Activated CD4-positive, alpha-beta T cell treated with anti-CD3 and anti-CD28 coated beads, Interleukin-2, amount 10 ng/mL, durations not matched to agents 7 days and 5 days (primary cell): ENCODE data around the gene GRM5. TPM values are rescaled to one million over a fixed set of nuclear protein-coding genes. Genes with fewer than 3 reads are reported as not detected.

Source experiments
- CTCF ChIA-PET: fragments of 350-600 bp; sonication (Branson Sonifier 250); formaldehyde crosslinking; loops from one replicate; lab custom pipeline; 2021; ENCODE audit warnings: antibody characterized with exemption; lab: Charles Lee
- POLR2A ChIA-PET: fragments of 350-600 bp; sonication (Branson Sonifier 250); formaldehyde crosslinking; loops from one replicate; lab custom pipeline; 2021; ENCODE audit warnings: antibody characterized with exemption; lab: Charles Lee
- DNase-seq: peaks from one replicate; pipeline ENCODE4 v3.0.0-alpha.2; 2020
- H3K27ac Mint-ChIP-seq: one replicate; pipeline ENCODE4 v1.8.0; 2021; ENCODE audit warnings: mild to moderate bottlenecking, moderate library complexity, mixed read lengths
- H3K27me3 Mint-ChIP-seq: one replicate; pipeline ENCODE4 v1.8.0; 2021; ENCODE audit warnings: mixed read lengths
- H3K36me3 Mint-ChIP-seq: one replicate; pipeline ENCODE4 v1.8.0; 2021; ENCODE audit warnings: low read depth, mixed read lengths
- H3K4me1 Mint-ChIP-seq: one replicate; pipeline ENCODE4 v1.8.0; 2021; ENCODE audit warnings: mixed read lengths
- H3K4me3 Mint-ChIP-seq: one replicate; pipeline ENCODE4 v1.8.0; 2021; ENCODE audit warnings: mild to moderate bottlenecking, moderate library complexity, mixed read lengths
- H3K9me3 Mint-ChIP-seq: one replicate; pipeline ENCODE4 v1.8.0; 2021; ENCODE audit warnings: mixed read lengths
- total RNA-seq, 2 experiments: library from RNA; stranded (reverse); gene quantifications; one replicate each; pipeline ENCODE4 v1.2.3, GENCODE V29; 2021

GRM5 gene
- total RNA-seq, 2 experiments from 2014 or later: not detected

DNA sequence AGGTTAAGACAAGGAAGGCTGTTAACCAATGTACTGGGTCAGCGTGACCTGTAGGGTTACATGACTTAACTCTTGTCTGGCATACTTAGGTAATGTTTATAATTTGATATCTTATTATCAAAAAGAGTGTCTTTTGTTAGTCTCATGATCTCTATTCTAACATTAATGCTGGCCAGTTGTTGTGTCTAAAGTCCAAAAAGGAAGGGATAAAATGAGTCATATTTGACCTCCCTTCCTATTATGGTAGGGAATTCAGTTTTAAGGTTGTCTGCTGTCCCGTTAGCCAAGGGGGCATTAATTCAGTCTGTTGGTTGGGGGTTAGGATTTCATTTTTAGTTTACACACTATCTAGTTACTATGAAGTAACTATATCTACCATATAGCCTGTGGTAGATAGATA is 364.0 kb downstream of the GRM5 start:
- no peaks in the 10 kb centered on the region for H3K27me3 Mint-ChIP-seq
- ChIA-PET CTCF (no interaction called here), POLR2A (no interaction called here)
- H3K36me3 Mint-ChIP-seq: no peaks in the 10 kb centered on the region
- no peak overlapping the region for H3K4me3 Mint-ChIP-seq
- no peak for DNase-seq
- H3K4me1 Mint-ChIP-seq: no peaks in the 10 kb centered on the region
- H3K9me3 Mint-ChIP-seq: peaks cover 3% of the 10 kb centered on the region
- H3K27ac Mint-ChIP-seq: no peak overlapping the region

DNA sequence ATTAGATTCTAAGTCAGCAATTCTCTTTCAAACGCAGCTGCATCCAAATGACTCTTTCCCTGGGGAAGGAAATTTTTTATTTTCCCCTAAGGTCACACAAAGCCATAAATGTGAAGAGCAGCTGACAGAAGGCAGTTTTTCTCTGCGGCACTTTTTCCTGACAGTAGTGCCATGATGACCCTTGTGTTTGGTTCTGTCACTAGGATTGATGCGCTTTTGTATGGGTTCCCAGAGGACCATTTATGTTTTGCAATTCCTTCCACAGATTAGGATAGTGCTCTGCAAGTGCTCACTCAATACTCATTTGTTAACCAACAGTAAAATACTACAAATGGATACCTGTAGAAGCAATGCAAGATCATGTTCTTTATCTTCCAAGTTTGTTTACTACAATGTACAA is 368.6 kb downstream of the GRM5 start:
- Mint-ChIP-seq H3K4me1 (no peaks in the 10 kb centered on the region), H3K27ac (no peak overlapping the region)
- CTCF ChIA-PET: no interaction called here

DNA sequence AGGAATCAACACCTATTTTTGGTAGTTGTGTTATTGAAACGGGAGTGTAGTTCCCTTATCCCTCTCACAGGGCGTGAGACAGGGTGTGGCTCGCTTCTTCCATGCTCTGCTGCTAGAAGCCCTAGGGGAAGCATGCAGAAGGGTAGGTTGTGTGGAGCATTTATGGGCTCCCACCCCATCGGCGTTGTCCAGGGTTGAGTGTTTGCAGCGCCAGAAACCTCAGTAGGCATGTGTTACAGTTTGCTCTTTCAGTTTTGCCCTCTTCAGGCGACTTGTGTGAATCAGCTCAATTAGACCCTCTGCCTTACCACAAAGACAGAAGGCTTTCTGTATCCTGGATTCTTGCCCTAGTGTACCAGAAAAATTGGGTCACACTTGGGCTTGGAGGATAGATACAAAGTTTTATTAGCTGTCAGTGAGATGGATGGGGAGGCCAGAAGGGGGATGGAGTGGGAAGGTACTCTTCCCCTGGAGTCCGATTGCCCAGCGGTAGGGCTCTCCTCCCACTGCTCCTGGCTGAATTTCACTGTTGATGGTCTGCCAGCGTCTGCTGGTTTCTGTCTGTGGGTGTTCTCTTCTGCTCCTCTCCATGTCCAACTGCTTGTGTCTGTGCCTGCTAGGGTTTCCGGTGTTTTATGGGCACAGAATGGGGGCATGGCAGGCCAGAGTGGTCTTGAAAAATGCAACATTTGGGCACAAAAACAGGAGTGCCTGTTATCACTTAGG is 369.9 kb downstream of the GRM5 start:
- H3K4me3 Mint-ChIP-seq: no peak overlapping the region
- H3K36me3 Mint-ChIP-seq: no peaks in the 10 kb centered on the region
- H3K9me3 Mint-ChIP-seq: no peaks in the 10 kb centered on the region
- no peaks in the 10 kb centered on the region for H3K27me3 Mint-ChIP-seq
- CTCF ChIA-PET: no interaction called here
- no peak for DNase-seq
- POLR2A ChIA-PET: no interaction called here
- no peak overlapping the region for H3K27ac Mint-ChIP-seq
- H3K4me1 Mint-ChIP-seq: no peaks in the 10 kb centered on the region

More for the DNA sequence above, 368.6 kb downstream of the GRM5 start:
- POLR2A ChIA-PET: no interaction called here
- DNase-seq: no peak
- no peaks in the 10 kb centered on the region for H3K36me3 Mint-ChIP-seq
- H3K4me3 Mint-ChIP-seq: no peak overlapping the region
- H3K27me3 Mint-ChIP-seq: no peaks in the 10 kb centered on the region
- H3K9me3 Mint-ChIP-seq: peaks cover 3% of the 10 kb centered on the region

DNA sequence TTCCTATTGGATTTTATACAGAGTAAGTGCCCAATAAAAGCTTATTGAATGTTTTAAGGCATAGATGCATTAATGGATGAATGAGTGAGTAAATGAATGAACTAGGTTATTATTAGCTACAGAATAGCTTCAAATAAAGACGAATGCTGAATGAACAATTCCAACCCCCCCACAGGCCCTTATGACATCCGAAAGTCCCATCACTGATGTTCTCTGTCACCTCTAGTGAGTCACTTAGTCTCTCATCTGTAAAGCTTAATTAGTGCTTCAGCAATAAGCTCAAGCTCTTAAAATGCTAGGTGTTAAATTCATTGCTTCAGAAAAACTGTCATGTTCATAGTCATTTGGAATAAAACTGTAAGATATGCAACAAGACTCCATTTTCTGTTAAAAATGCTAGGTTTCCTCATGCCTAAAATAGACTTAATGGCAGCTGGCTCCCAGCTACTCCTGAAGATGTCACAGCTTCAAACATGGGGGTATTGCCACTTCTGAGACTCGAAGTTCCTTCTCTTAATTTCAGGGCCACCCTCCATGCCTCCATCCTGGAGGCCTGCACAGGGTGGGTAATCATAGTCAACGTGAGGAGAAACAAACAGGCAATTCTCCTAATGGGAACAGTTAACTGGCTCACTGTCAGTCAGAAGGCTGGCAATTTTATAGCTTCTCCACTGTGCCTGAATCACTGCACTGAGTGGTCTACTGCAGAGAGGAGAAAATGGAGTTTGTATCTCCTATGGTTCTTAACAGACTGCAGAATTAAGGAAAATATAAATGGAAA is 373.3 kb downstream of the GRM5 start:
- Mint-ChIP-seq H3K4me3 (no peak overlapping the region), H3K27me3 (no peaks in the 10 kb centered on the region), H3K27ac (no peak overlapping the region), H3K4me1 (peaks cover 5% of the 10 kb centered on the region), H3K9me3 (no peaks in the 10 kb centered on the region), H3K36me3 (no peaks in the 10 kb centered on the region)
- POLR2A ChIA-PET: no interaction called here
- CTCF ChIA-PET: interaction anchor here (0.6 to 1.2 kb wide), 2 partner anchors 10 to 26 kb away, joined by 3 to 7 read pairs; no protein-coding TSS in a partner anchor
- no peak for DNase-seq

DNA sequence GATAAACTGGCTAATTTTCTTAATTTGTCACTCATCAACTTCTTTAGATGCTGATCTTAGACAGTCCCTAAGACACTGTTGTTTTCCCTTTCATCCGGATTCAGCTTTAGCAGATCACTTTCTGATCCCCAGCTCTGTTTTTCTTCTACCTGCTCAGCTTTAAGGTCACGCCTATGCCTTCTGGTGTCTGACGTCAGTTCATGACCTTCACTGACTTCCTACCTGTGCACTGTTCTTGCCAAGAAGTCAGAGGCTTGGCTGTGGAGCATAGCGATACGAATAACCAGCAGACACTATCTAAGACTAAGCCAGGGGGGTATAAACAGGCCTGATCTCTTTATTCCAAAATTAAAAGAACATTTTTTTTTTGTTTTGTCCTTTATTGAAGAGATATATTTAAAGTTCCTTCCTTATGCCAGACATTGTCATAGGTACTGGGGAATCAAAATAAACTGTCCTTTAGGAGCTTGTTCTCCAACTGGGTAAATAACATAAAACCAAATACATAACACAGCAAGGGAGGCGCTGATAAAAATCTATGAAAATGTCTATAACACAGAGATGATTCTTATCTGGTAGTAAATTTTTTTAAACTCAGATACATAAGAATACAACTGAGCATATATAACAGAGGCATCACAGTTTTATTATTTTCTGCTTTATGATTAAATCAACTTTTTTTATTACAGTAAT is 376.1 kb downstream of the GRM5 start:
- POLR2A ChIA-PET: no interaction called here
- no peak for DNase-seq
- Mint-ChIP-seq H3K4me1 (peaks cover 5% of the 10 kb centered on the region), H3K4me3 (no peak overlapping the region), H3K27ac (no peak overlapping the region), H3K9me3 (peaks cover 5% of the 10 kb centered on the region), H3K36me3 (no peaks in the 10 kb centered on the region), H3K27me3 (no peaks in the 10 kb centered on the region)
- CTCF ChIA-PET: no interaction called here

DNA sequence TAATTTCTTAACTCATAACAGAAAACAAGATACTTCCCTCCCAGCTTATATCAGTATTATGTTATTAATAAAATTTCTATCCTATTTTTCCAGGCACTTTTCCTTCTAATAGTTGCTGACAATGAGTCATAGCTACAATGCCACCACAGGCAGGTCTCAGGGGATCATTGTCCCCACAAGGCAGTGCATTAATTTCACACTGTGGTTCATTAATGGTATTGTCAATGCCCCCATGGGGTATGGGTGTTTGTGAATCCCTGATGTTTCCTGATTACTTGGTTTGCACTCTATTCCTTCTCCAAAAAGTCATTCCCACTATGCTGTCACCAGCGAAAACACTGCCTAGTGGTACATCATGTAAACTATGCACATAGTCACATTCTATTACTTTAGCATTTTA is 382.8 kb downstream of the GRM5 start:
- Mint-ChIP-seq H3K9me3 (peaks cover 7% of the 10 kb centered on the region), H3K27ac (no peak overlapping the region), H3K36me3 (no peaks in the 10 kb centered on the region), H3K4me1 (peaks cover 7% of the 10 kb centered on the region), H3K4me3 (no peak overlapping the region), H3K27me3 (no peaks in the 10 kb centered on the region)
- no peak for DNase-seq
- ChIA-PET CTCF (no interaction called here), POLR2A (no interaction called here)

DNA sequence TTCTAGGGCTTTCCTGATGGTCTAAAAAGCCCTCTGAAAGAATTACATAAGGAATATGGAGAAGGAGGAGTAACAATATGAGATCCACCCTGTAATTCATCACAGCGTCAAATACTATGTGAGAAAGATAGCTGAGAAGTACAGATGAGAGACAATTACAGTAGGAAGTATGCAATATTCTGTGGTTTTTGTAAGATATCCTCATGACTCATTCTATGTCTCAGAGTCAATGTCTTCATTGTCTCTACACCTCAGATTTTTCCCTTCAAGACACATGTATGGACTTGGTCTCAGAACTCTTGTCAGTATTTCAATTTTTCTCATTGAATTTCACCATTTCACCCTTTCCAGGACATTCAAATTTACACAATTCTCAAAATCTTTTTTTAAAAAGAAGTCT is 385.0 kb downstream of the GRM5 start:
- peaks cover 7% of the 10 kb centered on the region for H3K4me1 Mint-ChIP-seq
- ChIA-PET CTCF (no interaction called here), POLR2A (no interaction called here)
- DNase-seq: no peak
- no peak overlapping the region for H3K27ac Mint-ChIP-seq
- peaks cover 7% of the 10 kb centered on the region for H3K9me3 Mint-ChIP-seq
- H3K27me3 Mint-ChIP-seq: no peaks in the 10 kb centered on the region
- H3K36me3 Mint-ChIP-seq: no peaks in the 10 kb centered on the region
- H3K4me3 Mint-ChIP-seq: no peak overlapping the region

DNA sequence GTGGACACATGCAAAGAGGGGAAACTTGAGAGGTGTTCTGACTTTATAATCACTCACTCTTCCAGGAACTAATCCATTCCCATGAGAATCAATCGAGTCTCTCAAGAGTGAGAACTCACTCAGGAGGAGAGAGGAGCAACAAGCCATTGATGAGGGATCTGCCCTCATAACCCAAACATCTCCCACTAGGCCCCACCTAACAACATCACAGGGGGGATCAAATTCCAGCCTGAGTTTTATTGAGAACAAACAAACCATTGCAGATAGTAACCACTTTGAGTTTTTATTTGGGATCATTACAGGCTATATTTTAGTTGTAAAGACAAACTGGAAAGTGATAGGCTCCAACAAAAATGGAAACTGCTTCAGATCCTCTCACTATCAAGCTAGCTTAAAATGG is 399.4 kb downstream of the GRM5 start:
- Mint-ChIP-seq H3K27me3 (no peaks in the 10 kb centered on the region), H3K9me3 (peaks cover 3% of the 10 kb centered on the region), H3K36me3 (no peaks in the 10 kb centered on the region), H3K4me3 (no peak overlapping the region), H3K4me1 (no peaks in the 10 kb centered on the region), H3K27ac (no peak overlapping the region)
- ChIA-PET POLR2A (no interaction called here), CTCF (interaction anchor here (0.8 kb wide), 1 partner anchor 26 kb away, joined by 7 read pairs; no protein-coding TSS in a partner anchor)
- no peak for DNase-seq

DNA sequence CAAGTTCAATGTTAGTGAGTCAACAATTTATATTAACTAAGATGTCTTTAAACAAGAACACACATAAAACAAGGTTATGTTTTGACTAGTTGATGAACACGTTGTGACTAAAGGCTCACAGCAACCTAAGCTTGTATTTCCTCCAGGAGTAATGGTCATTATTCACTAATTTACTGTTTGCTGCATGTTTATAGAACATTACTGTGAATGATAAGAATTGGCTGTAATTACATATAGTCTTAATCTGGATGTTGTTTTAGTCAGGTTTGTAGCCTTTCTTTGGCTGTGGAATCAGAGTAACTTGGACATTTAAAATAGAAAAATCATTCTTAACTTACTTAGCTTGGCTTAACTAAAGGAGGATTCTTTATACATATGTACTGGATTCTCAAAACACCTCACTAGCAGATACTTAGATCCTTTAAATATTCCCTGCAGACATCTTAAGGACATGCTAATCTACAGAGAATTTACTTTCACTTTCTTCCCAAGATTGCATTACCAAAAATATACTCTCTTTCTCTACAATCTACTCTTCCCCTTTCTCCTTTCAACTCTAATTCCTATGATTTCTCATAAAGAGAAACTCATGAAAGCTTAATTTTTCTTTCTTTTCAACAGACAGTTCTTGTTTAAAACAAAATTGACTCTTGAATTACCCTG is 408.6 kb downstream of the GRM5 start:
- Mint-ChIP-seq H3K9me3 (peaks cover 3% of the 10 kb centered on the region), H3K27me3 (peaks cover 2% of the 10 kb centered on the region), H3K36me3 (no peaks in the 10 kb centered on the region), H3K4me1 (peaks cover 7% of the 10 kb centered on the region), H3K27ac (no peak overlapping the region), H3K4me3 (no peak overlapping the region)
- CTCF ChIA-PET: no interaction called here
- DNase-seq: no peak
- POLR2A ChIA-PET: no interaction called here

DNA sequence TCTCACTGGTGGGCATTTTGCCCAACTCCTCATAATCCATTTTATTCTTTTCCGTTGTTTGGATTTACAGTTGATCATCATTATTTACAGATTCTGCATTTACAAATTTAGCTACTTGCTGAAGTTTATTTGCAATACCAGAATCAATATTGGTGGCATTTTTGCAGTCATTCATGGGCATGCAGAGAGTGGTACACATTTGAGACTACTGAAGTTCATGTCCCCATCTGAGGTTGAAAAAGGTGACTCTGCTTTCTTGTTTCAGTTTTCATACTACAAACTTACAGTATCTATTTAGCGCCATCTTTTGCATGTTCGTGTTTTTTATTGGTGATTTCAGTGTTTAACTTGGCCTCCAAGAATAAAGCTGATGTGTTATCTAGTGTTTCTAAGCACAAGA is 409.5 kb downstream of the GRM5 start:
- no peak overlapping the region for H3K4me3 Mint-ChIP-seq
- CTCF ChIA-PET: no interaction called here
- peaks cover 2% of the 10 kb centered on the region for H3K27me3 Mint-ChIP-seq
- no peak for DNase-seq
- H3K36me3 Mint-ChIP-seq: no peaks in the 10 kb centered on the region
- H3K27ac Mint-ChIP-seq: no peak overlapping the region
- peaks cover 7% of the 10 kb centered on the region for H3K4me1 Mint-ChIP-seq
- H3K9me3 Mint-ChIP-seq: peaks cover 3% of the 10 kb centered on the region
- POLR2A ChIA-PET: no interaction called here

DNA sequence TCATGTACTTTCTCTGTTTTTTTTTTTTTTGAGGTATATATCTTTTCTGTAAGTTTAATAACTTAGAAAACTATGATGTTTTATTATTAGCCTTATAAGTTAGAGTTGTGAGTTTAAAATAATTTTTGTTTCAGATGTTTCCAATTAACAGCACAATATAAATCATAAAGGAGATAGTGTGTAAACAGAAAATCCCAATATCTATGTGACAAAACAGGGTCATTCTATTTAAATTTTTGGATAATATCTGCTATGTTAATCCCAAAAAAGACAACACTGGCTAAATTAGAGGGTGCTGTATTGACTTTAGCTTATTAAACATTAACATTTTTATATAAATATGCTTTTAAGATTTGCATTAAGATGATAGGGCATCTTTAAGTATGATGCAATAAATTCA is 410.1 kb downstream of the GRM5 start:
- ChIA-PET CTCF (no interaction called here), POLR2A (no interaction called here)
- Mint-ChIP-seq H3K36me3 (no peaks in the 10 kb centered on the region), H3K9me3 (peaks cover 3% of the 10 kb centered on the region), H3K27me3 (peaks cover 2% of the 10 kb centered on the region), H3K27ac (no peak overlapping the region), H3K4me1 (peaks cover 7% of the 10 kb centered on the region), H3K4me3 (no peak overlapping the region)
- no peak for DNase-seq

DNA sequence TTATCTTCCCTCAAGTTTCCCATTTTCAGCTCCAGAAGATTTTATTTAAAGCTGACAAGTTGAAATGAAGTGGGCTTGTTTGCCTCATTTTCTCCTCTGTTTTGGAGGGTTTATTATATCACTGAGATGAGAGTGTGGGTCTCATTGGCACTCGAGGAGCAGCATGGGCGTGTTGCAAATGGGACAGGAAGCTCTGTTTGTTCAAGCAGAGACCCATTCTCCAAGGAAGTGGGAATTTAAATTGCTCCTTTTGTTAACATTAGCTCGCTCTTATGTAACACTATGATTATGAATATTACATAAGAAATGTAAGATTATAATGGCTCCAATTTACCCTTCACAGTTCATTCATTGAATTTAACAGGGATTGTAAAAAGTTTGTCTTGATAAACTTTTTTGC is 410.6 kb downstream of the GRM5 start:
- peaks cover 7% of the 10 kb centered on the region for H3K4me1 Mint-ChIP-seq
- H3K27ac Mint-ChIP-seq: no peak overlapping the region
- H3K36me3 Mint-ChIP-seq: no peaks in the 10 kb centered on the region
- no peak for DNase-seq
- H3K27me3 Mint-ChIP-seq: peaks cover 2% of the 10 kb centered on the region
- ChIA-PET CTCF (no interaction called here), POLR2A (no interaction called here)
- peaks cover 3% of the 10 kb centered on the region for H3K9me3 Mint-ChIP-seq
- no peak overlapping the region for H3K4me3 Mint-ChIP-seq

DNA sequence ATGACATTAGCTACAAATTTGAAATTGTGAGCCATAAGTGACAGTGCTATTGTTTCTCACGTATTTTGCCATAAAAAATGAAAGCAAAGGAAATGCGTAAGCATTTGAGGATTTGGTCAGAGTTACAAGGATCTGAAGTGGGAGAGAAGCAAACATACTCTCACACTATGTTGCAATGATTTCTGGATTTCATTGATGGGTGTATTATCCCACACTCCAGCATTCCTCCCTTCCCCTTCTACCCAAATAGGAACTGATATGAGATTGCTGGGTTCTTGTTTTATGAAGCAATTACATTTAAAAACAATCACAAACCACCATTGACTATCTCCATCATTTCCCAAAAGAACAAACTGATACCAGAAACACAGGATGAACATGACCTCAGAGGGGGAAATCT is 414.2 kb downstream of the GRM5 start:
- H3K9me3 Mint-ChIP-seq: no peaks in the 10 kb centered on the region
- no peaks in the 10 kb centered on the region for H3K27me3 Mint-ChIP-seq
- no peaks in the 10 kb centered on the region for H3K4me1 Mint-ChIP-seq
- POLR2A ChIA-PET: no interaction called here
- no peak for DNase-seq
- CTCF ChIA-PET: no interaction called here
- no peak overlapping the region for H3K4me3 Mint-ChIP-seq
- H3K36me3 Mint-ChIP-seq: no peaks in the 10 kb centered on the region
- H3K27ac Mint-ChIP-seq: no peak overlapping the region
